ENCODE results near the gene TAC3.
"Not testable (repeated sequence)": the region's sequence is repeated elsewhere in the genome, so short reads cannot be mapped to it uniquely, and the experiment has no call there.

TAC3 gene

DNA sequence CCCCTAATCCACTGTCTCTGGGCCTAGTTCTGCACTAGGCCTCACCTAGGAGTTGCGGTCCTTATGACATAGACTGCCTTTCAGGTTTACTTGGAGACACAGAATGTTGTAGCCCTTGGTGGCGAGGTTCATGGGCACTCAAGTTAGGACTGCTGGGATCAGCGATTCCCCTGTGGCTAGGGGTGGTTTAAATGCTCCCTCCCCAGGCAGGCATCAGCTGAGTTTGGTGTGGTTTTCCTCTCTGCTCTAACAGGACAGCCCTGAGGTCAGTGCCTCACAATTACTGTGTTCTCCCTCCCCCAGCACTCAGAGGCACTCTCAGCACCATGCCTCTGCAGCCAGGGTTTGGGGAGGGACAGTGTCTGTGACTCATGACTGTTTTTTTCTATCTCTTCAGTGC is 36.7 kb downstream of the TAC3 start:
- no peak for TF ChIP-seq EZH2phosphoT487 (IDR thresholded peaks at IDR 0.05; ENCODE audit: borderline replicate concordance, low read length)
- TF ChIP-seq, protein P1, sequence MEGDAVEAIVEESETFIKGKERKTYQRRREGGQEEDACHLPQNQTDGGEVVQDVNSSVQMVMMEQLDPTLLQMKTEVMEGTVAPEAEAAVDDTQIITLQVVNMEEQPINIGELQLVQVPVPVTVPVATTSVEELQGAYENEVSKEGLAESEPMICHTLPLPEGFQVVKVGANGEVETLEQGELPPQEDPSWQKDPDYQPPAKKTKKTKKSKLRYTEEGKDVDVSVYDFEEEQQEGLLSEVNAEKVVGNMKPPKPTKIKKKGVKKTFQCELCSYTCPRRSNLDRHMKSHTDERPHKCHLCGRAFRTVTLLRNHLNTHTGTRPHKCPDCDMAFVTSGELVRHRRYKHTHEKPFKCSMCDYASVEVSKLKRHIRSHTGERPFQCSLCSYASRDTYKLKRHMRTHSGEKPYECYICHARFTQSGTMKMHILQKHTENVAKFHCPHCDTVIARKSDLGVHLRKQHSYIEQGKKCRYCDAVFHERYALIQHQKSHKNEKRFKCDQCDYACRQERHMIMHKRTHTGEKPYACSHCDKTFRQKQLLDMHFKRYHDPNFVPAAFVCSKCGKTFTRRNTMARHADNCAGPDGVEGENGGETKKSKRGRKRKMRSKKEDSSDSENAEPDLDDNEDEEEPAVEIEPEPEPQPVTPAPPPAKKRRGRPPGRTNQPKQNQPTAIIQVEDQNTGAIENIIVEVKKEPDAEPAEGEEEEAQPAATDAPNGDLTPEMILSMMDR (IDR thresholded peaks at IDR 0.05; ENCODE audit: low read depth, low read length, poor library complexity, severe bottlenecking): no peak
- no peaks in the 10 kb centered on the region for H3F3A ChIP-seq (ENCODE audit: control insufficient read depth, insufficient read depth)

DNA sequence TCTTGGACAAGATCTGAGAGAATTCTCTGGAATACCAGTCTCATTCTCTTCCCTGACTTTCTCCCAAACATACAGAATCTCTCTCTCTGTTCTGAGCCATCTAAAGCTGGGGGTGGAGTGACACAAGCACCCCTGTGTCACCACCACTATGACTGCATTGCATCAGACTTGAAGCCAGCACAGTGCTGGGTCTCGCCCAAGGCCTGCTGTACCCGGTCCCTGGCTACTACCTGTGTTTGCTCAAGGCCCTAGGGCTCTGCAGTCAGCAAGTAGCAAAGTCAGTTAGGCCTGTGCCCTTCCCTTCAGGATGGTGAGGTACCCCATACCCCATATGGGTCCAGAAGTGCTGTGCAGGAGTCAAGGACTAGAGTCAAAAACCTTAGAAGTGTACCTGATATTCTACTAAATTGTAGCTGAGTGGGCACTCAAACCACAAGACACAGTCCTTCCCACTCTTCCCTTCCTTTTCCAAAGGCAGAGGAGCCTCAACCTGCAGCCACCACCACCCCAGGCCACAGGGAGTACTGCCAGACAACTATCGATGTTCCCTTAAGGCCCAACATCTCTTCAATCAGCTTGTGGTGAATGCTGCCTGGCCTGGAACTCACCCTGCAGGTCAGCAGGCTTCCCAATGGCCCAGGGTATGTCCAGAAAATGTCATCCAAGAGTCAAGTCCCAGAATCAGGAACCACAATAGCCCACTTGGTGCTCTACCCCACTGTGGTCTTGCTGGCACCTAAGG is 37.8 kb downstream of the TAC3 start:
- TF ChIP-seq, protein P1 (IDR thresholded peaks at IDR 0.05; ENCODE audit: low read depth, low read length, poor library complexity, severe bottlenecking): no peak
- no peak for TF ChIP-seq EZH2phosphoT487 (IDR thresholded peaks at IDR 0.05; ENCODE audit: borderline replicate concordance, low read length)
- Histone ChIP-seq H3K4me1 (ENCODE audit: control insufficient read depth, low read length) (no peaks in the 10 kb centered on the region), H3K27me3 (ENCODE audit: control insufficient read depth, low read length) (no peaks in the 10 kb centered on the region), H3K36me3 (ENCODE audit: control insufficient read depth, low read length) (no peaks in the 10 kb centered on the region), H3K27ac (ENCODE audit: low read depth, low read length) (no peak overlapping the region), H3K4me2 (ENCODE audit: low read length) (no peak overlapping the region), H4K20me1 (ENCODE audit: control insufficient read depth, insufficient read depth, low read depth, low read length) (no peaks in the 10 kb centered on the region), H3K4me3 (ENCODE audit: low read length) (no peak overlapping the region), H3F3A (ENCODE audit: control insufficient read depth, insufficient read depth) (no peaks in the 10 kb centered on the region), H3K79me2 (ENCODE audit: control insufficient read depth, low read length) (no peaks in the 10 kb centered on the region), H3K9me3 (ENCODE audit: control insufficient read depth, insufficient read depth, low read length) (no peaks in the 10 kb centered on the region), H3K9me2 (replicated peaks; ENCODE audit: control insufficient read depth, low read length) (no peaks in the 10 kb centered on the region)

More for the DNA sequence above, 36.7 kb downstream of the TAC3 start:
- Histone ChIP-seq H3K9me2 (replicated peaks; ENCODE audit: control insufficient read depth, low read length) (no peaks in the 10 kb centered on the region), H3K4me1 (ENCODE audit: control insufficient read depth, low read length) (no peaks in the 10 kb centered on the region), H3K36me3 (ENCODE audit: control insufficient read depth, low read length) (no peaks in the 10 kb centered on the region), H4K20me1 (ENCODE audit: control insufficient read depth, insufficient read depth, low read depth, low read length) (no peaks in the 10 kb centered on the region), H3K27ac (ENCODE audit: low read depth, low read length) (no peak overlapping the region), H3K79me2 (ENCODE audit: control insufficient read depth, low read length) (no peaks in the 10 kb centered on the region), H3K9me3 (ENCODE audit: control insufficient read depth, insufficient read depth, low read length) (no peaks in the 10 kb centered on the region), H3K27me3 (ENCODE audit: control insufficient read depth, low read length) (no peaks in the 10 kb centered on the region), H3K4me3 (ENCODE audit: low read length) (no peak overlapping the region), H3K4me2 (ENCODE audit: low read length) (no peak overlapping the region)

DNA sequence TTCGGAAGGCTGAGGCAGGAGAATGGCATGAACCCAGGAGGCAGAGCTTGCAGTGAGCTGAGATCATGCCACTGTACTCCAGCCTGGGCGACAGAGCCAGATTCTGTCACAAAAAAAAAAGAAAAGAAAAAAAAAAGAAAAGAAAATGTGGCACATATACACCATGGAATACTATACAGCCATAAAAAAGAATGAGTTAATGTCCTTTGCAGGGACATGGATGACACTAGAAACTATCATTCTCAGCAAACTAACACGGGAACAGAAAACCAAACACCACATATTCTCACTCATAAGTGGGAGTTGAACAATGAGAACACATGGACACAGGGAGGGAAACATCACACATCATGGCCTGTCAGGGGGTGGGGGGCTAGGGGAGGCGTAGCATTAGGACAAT is 39.0 kb downstream of the TAC3 start:
- not testable (repeated sequence) for H3K9me3 ChIP-seq (ENCODE audit: control insufficient read depth, insufficient read depth, low read length); H3F3A ChIP-seq (ENCODE audit: control insufficient read depth, insufficient read depth); H3K27me3 ChIP-seq (ENCODE audit: control insufficient read depth, low read length); H3K9me2 ChIP-seq (replicated peaks; ENCODE audit: control insufficient read depth, low read length); H4K20me1 ChIP-seq (ENCODE audit: control insufficient read depth, insufficient read depth, low read depth, low read length); H3K4me2 ChIP-seq (ENCODE audit: low read length); H3K4me1 ChIP-seq (ENCODE audit: control insufficient read depth, low read length); H3K4me3 ChIP-seq (ENCODE audit: low read length); H3K27ac ChIP-seq (ENCODE audit: low read depth, low read length); H3K36me3 ChIP-seq (ENCODE audit: control insufficient read depth, low read length); H3K79me2 ChIP-seq (ENCODE audit: control insufficient read depth, low read length)

DNA sequence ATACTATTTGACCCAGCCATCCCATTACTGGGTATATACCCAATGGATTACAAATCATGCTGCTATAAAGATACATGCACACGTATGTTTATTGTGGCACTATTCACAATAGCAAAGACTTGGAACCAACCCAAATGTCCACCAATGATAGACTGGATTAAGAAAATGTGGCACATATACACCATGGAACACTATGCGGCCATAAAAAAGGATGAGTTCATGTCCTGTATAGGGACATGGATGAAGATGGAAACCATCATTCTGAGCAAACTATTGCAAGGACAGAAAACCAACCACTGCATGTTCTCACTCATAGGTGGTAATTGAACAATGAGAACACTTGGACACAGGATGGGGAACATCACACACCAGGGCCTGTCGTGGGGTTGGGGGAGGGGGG is 42.1 kb downstream of the TAC3 start:
- H3K9me3 ChIP-seq (ENCODE audit: control insufficient read depth, insufficient read depth, low read length); H4K20me1 ChIP-seq (ENCODE audit: control insufficient read depth, insufficient read depth, low read depth, low read length); H3F3A ChIP-seq (ENCODE audit: control insufficient read depth, insufficient read depth); H3K9me2 ChIP-seq (replicated peaks; ENCODE audit: control insufficient read depth, low read length); H3K27ac ChIP-seq (ENCODE audit: low read depth, low read length); H3K36me3 ChIP-seq (ENCODE audit: control insufficient read depth, low read length); H3K27me3 ChIP-seq (ENCODE audit: control insufficient read depth, low read length); H3K4me2 ChIP-seq (ENCODE audit: low read length); H3K4me3 ChIP-seq (ENCODE audit: low read length); H3K79me2 ChIP-seq (ENCODE audit: control insufficient read depth, low read length); H3K4me1 ChIP-seq (ENCODE audit: control insufficient read depth, low read length): not testable (repeated sequence)

DNA sequence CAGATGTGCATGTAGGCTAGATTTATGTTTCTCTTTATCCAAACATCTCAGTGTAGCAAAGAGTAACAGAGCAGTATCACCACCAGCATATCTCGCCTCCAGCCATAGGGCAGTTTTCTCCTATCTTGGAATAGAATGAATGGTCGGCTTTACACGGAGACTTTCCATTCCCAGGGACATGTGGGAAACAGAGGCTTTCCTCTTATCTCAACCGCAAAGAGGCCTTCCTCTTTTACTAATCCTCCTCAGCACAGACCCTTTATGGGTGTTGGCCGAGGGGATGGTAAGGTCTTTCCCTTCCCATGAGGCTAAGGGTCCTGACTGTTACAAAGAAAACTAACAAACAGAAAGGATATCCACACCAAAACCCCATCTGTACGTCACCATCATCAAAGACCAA is 47.4 kb downstream of the TAC3 start:
- not testable (repeated sequence) for H3K27me3 ChIP-seq (ENCODE audit: control insufficient read depth, low read length); H3K79me2 ChIP-seq (ENCODE audit: control insufficient read depth, low read length); H3K4me2 ChIP-seq (ENCODE audit: low read length); H3K4me3 ChIP-seq (ENCODE audit: low read length); H3K4me1 ChIP-seq (ENCODE audit: control insufficient read depth, low read length); H3F3A ChIP-seq (ENCODE audit: control insufficient read depth, insufficient read depth); H4K20me1 ChIP-seq (ENCODE audit: control insufficient read depth, insufficient read depth, low read depth, low read length); H3K27ac ChIP-seq (ENCODE audit: low read depth, low read length); H3K36me3 ChIP-seq (ENCODE audit: control insufficient read depth, low read length); H3K9me3 ChIP-seq (ENCODE audit: control insufficient read depth, insufficient read depth, low read length); H3K9me2 ChIP-seq (replicated peaks; ENCODE audit: control insufficient read depth, low read length)

DNA sequence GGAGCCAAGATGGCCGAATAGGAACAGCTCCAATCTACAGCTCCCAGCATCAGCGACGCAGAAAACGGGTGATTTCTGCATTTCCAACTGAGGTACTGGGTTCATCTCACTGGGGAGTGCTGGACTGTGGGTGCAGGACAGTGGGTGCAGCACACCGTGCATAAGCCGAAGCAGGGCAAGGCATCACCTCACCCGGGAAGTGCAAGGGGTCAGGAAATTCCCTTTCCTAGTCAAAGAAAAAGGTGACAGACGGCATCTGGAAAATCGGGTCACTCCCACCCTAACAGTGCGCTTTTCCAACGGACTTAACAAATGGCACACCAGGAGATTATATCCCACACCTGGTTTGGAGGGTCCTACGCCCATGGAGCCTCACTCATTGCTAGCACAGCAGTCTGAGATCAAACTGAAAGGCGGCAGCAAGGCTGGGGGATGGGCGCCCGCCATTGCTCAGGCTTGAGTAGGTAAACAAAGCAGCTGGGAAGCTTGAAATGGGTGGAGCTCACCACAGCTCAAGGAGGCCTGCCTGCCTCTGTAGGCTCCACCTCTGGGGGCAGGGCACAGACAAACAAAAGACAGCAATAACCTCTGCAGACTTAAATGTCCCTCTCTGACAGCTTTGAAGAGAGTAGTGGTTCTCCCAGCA is 50.2 kb downstream of the TAC3 start:
- H3K4me2 ChIP-seq (ENCODE audit: low read length); H3K27me3 ChIP-seq (ENCODE audit: control insufficient read depth, low read length); H4K20me1 ChIP-seq (ENCODE audit: control insufficient read depth, insufficient read depth, low read depth, low read length); H3K4me1 ChIP-seq (ENCODE audit: control insufficient read depth, low read length); H3K36me3 ChIP-seq (ENCODE audit: control insufficient read depth, low read length); H3K79me2 ChIP-seq (ENCODE audit: control insufficient read depth, low read length); H3K4me3 ChIP-seq (ENCODE audit: low read length); H3K27ac ChIP-seq (ENCODE audit: low read depth, low read length); H3K9me2 ChIP-seq (replicated peaks; ENCODE audit: control insufficient read depth, low read length); H3F3A ChIP-seq (ENCODE audit: control insufficient read depth, insufficient read depth); H3K9me3 ChIP-seq (ENCODE audit: control insufficient read depth, insufficient read depth, low read length): not testable (repeated sequence)

All from DOHH2 (cell line).